Measurements from ENCODE around the gene MFAP3L. TPM values are rescaled to one million over a fixed set of nuclear protein-coding genes. Genes with fewer than 3 reads are reported as not detected.

The MFAP3L gene
- total RNA-seq, 1 donor from 2014 or later: 34.1 TPM

DNA sequence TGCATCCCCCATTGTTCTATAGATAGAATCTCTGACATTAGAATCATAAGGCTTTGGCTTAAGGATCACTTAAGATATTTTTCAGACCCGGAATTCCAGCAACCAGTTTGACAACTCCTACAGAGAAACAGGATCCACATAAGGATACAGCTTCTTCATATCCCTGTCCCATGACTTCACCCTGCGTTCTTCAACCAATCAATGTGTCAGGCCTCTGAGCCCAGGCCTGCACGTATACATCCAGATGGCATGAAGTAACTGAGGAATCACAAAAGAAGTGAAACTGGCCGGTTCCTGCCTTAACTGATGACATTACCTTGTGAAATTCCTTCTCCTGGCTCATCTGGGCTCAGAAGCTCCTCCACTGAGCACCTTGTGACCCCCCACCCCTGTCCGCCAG, 85.1 kb downstream of the MFAP3L start:
- no peak for DNase-seq (ENCODE audit: low read depth in 2 of 2)

- DNase-seq (ENCODE audit: low read depth in 2 of 2): peak in 1 of 2 donors; percentile 31
Observed at GRCh38 chr4:169940460-169940859, 85.7 kb downstream of the MFAP3L start.

Other genes starting within 250 kb of the MFAP3L start
- 0.79 and 0.87 TPM in 2 replicates for gene AADAT, start 63.6 kb upstream of the MFAP3L start, total RNA-seq

Data from lung microvascular endothelial cell (primary cell).